HG03064 (cell line): ENCODE data around the gene RAD1.
"Not testable (repeated sequence)": the region's sequence is repeated elsewhere in the genome, so short reads cannot be mapped to it uniquely, and the experiment has no call there.

Experiments used
- ATAC-seq: cut with Tn5 transposase; IDR thresholded peaks from one replicate; pipeline ENCODE4 v1.9.1; 2021; ENCODE audit warnings: low read depth; ENCODE audit not compliant: unreplicated experiment

The RAD1 gene, protein sequence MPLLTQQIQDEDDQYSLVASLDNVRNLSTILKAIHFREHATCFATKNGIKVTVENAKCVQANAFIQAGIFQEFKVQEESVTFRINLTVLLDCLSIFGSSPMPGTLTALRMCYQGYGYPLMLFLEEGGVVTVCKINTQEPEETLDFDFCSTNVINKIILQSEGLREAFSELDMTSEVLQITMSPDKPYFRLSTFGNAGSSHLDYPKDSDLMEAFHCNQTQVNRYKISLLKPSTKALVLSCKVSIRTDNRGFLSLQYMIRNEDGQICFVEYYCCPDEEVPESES

DNA sequence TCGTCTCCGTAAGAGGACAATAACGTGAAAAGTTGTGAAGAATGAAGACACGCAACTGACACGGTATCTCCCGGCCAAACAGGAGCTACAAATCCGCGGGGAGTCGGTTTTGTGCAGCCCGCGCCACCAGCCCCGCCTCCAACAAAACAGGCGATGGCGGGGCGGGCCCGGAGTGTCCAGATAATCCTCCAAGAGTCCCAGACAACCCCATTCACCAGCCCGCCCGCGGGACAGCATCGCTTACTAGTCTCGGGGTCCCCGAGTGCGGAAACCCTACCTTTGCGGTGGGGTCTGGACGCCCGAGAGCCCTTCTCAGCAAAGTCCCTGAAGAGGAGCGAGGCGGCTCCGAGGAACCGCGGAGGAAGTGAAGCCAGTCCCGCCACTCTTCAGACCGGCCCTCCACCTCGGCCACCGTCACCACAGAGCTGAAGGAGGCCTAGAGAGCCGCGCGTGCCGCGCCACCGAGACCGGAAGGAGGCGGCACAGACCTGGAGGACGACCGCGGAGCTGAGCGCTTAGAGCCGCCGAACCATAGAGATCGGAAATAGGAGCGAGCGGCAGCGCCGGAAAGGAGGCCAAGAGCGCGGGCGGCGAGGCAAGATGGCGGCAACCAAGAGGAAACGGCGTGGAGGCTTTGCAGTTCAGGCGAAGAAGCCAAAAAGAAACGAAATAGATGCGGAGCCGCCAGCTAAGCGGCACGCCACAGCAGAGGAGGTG lies at the start of gene RAD1, which contains the start of gene BRIX1:
RAD1 (minus strand) TSS at position 366 of the 717 bp plus-strand sequence. CDS start 612 bp downstream, outside the sequence.
BRIX1 (plus strand) TSS at position 573 of the 717 bp plus-strand sequence; CDS start at position 601, 28 bp downstream.
- ATAC-seq: peak; percentile 97

DNA sequence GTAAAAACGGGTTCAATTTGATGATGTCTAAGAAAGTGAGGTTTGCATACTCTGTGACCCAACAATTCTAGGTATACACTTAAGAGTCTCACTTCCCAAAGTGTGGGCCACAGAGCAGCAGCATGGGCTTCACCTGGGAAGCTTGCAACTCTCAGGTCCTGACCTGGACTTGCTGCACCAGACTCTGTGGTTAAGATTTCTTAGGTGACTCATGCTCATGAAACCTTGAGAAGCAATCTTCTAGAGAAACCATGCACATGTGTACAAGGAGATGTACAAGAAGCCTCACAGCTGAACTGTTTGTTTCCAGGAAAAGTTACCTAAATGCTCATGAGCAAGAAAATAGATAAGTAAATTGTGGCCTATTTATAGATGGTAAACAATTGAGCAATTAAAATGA lies 44.0 kb upstream of the RAD1 start:
- no peak for ATAC-seq

GRCh38 chr5:34957857-34958690 lies 42.8 kb upstream of the RAD1 start:
- no peak for ATAC-seq

DNA sequence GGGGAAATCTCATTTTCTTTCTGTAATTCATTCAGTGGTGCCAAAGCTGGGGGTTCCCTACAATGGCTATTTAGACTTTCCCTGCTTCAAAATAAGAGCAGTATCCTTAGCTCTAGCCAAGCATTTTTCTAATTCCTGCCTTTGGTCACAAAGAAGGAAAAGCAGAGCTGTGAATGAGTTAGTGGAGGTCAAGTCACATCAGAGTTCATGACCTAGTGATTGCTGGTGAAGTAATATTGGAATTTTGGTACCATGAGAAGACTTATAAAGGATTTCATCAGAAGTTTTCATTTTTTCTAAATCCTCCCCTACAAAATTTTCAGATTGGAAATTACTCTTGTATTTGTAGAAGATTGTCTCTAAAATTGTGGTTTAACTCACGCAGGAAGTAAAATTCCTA lies 42.0 kb upstream of the RAD1 start:
- ATAC-seq: no peak

DNA sequence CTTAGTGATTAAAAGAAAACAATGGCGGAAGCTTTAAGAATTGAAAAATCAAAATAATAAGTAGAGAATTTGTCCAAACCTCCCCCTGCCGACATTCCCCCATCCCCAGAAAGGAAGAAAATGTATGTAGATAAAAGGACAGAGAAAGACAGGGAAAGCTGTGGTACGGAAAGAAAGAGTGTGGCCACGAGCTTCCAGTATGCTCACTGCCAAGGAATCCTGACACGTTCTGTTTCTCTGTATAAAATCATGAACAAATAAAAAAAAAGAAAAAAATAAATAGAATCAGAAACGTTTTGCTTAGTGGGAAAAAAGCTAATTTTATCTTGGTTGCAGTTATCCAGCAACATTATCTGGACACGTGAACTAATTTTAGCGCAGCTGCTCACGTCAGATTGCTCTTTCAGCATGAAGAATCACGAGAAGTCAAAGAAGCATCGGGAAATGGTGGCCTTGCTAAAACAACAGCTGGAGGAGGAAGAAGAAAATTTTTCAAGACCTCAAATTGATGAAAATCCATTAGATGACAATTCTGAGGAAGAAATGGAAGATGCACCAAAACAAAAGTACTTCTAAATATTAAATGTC lies 29.2 kb upstream of the RAD1 start:
- no peak for ATAC-seq

DNA sequence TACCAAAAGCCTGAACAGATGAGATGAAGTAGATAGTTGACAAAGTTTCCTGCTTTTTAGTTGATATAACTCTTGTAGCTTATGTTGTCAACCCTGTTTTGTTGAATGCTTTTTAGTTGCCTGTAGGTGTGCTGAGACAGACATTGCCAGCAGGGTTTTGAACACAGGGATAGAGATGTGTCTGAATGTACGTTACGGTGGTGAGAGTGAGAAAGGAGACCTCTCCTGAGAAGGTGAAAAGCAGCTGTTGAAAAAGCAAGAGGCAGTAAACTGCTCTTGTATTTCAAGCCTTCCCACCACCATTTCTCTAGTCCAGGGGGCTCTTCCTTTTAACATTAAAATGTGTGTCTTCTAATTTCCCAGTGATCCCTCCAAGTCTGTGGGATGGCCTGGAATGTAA lies 28.7 kb upstream of the RAD1 start:
- ATAC-seq: no peak

GRCh38 chr5:34941936-34942335 lies 26.6 kb upstream of the RAD1 start:
- no peak for ATAC-seq

DNA sequence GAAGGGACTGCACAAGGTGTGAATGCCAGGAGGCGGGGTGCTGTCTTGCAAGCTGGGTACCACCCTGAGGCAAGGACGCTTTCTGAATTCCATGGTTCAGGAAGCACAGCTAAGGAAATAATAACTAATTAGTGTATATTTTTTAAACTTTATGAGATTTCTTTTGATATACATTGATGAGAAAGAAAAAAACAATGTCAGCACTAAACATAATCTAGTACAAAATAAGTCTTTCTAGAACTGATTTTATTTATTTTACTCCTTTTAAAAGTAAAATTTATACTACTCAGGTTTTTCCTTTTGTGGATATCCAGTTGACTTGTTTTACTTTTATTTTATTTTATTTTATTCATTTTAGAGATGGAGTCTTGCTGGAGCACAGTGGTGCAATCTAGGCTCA lies 17.6 kb upstream of the RAD1 start:
- ATAC-seq: no peak

GRCh38 chr5:34930870-34931269 lies 15.6 kb upstream of the RAD1 start:
- ATAC-seq: no peak

GRCh38 chr5:34930462-34930844 lies 15.1 kb upstream of the RAD1 start:
- ATAC-seq: no peak

DNA sequence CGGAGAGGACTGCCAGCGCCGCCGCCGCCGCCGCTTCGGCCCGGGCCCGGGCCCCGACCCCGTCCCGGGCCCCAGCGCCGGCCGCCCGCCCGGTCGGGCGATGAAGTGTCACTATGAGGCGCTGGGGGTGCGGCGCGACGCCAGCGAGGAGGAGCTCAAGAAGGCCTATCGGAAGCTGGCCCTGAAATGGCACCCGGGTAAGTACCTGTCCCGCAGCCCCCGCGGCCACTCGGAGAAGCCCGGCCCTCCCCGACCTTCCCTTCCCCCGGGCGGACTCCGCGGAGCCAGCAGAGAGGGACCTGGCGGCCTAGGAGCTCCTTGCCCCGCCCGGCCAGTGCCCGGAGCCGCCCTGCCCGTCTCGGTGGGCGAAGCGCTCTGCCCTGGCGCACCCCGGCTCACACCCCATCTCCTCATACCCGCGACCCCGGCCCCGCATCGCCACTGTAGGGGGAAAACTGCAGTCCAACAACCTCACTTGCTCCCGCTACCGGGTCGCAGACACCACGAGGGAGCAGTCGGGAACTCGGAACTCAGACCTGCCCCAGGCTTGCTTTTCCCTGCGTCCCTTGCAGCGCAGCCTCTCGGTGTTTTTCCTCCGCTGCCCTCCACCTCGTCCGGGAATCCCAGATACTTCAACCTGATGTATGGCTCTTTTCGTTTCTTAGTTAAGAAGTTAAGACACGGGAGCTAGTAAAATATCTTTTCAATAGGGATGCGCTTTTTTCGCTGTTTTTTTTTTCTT lies 14.6 kb upstream of the RAD1 start:
- ATAC-seq: peak; percentile 82

- ATAC-seq: peak; percentile 89
Observed at GRCh38 chr5:34929134-34929719, 13.9 kb upstream of the RAD1 start, which contains the start of gene DNAJC21. Gene DNAJC21 (plus strand): TSS chr5:34929559. CDS start chr5:34929820, 261 bp downstream.

DNA sequence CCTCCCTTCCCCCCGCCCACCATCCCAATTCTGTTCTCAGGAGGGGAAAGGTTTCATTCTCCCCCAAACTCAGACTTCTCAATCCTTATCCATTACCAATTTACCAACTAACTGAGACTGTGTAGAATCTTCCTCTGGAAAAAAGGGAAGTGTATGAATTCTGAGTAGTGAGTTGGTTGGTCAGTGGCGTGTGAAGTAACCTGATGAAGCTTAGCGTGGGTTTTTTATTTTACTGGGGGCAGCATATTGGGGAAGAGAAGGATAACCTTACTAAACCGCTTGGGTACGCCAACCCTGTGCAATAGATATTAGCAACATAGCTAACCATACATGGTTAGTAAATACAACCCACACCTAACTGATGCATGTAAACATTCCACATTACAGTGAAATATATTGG lies 13.0 kb upstream of the RAD1 start:
- ATAC-seq: no peak

DNA sequence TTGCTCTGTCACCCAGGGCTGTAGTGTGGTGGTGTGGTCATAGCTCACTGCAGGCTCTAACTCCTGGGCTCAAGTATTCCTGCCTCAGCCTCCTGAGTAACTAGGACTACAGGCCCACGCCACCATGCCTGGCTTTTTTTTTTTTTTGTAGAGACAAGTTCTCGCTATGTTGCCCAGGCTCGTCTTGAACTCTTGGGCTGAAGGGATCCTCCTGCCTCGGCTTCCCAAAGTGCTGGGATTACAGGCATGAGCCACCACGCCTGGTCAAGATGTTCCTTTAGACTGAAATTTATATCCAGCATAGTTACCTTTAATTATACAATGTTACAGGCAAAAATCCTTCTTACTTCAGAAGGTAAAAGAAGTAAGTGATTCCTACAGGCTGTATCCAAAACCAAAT lies 12.5 kb upstream of the RAD1 start:
- ATAC-seq: no peak

DNA sequence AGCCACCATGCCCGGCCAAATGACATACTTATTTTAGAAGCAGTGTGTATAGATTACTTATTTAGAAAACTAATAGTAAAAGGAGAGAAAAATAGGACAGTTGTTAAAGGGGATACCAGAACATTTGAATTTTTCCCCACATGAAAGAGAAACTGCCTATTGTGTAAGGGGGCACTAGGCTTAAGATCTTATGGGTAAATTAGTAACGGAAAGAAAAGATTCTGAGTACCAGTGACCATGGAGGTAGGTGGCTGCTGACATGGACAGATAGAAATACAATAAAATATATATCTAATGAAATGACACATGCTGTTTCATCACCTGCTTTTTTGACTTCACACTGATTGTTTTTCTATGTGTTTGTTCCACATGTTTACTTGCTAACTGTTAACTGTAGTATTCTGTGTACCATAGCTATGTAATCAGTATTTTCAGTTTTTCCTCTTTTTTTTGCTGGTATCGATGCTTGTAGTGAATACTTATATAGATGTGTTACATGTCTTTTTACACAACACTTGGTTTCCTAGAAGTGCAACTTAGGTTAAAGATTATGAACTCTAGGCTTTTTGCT lies 11.1 kb upstream of the RAD1 start:
- no peak for ATAC-seq

DNA sequence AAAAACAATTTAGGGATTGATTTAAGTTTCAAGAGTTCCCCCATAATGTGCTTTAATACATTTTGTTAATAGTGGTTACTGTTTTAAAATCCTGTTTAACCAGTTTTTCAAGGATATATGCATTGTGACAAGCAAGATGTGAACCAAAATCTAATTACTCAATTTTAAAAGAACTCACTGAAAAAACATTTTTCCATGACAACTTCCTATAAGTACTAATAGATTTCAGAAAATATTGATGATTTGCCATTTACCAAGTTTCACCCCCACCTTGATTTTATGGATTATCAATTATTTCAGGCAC lies 9.1 kb upstream of the RAD1 start:
- ATAC-seq: no peak

GRCh38 chr5:34923694-34924461 lies 8.6 kb upstream of the RAD1 start:
- ATAC-seq: no peak

- not testable (repeated sequence) for ATAC-seq
Observed at GRCh38 chr5:34923256-34923655, 8.0 kb upstream of the RAD1 start.

DNA sequence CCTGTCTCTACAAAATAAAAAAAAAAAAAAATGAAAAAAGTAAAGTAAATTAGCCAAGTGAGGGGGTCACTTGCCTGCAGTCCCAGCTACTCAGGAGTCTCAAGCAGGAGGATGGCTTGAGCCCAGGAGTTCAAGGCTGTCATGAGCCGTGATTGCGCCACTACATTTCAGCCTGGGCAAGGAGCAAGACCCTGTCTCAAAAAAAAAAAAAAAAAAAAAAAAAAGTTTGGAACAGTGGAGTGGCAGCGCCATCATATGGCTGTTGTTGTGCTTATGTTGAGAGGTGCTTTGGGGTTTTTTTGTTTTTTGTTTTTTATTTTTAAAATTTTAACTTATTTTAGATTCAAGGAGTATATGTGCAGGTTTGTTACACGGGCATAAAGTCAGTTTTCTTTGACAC lies 3.8 kb upstream of the RAD1 start:
- ATAC-seq: no peak
